Erythroblast (primary cell): ENCODE results near the gene YBX1.

Experiments used
- GATA1 ChIP-seq: IDR thresholded peaks from 2 replicates; pipeline ENCODE4 v1.6.1; 2011; ENCODE audit warnings: low read depth, mild to moderate bottlenecking, control low read depth, low read length, moderate library complexity
- POLR2A ChIP-seq: IDR thresholded peaks from 2 replicates; pipeline ENCODE4 v1.6.1; 2011; ENCODE audit warnings: mild to moderate bottlenecking, low read length

DNA sequence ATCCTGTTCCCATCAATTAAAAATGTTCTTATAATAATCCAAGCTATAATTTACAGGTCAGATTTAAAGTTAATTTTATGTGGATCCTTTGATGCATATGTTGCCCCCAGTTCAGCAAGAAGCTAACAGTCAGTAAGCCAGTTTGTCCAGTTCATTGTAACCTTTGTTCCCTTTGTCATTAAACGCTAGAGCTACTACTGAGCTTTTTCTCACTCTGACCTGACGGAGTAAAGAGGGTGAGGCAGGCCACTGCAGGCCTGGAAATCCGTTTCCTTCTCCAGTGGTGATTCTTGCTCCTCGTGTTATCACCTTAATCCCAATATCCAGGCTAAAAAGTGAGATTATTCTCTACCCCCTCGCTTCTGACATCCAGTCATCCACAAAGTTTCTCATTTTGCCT lies 10.2 kb downstream of the YBX1 start:
- TF ChIP-seq POLR2A = no peak
- TF ChIP-seq GATA1 = no peak
